T follicular helper cell (primary cell): ENCODE results near the gene DNMT3B.
A peak's percentile ranks its signal among the peaks of the same experiment; 100 is the strongest.
"Not testable (repeated sequence)": the region's sequence is repeated elsewhere in the genome, so short reads cannot be mapped to it uniquely, and the experiment has no call there.

Experiments
- DNase-seq: peaks from one replicate; pipeline ENCODE4 v3.0.0-alpha.2; 2020; ENCODE audit warnings: low read depth

The DNMT3B gene

GRCh38 chr20:32763202-32764004 lies 1.2 kb downstream of the DNMT3B start:
- DNase-seq = no peak

GRCh38 chr20:32764005-32764960 lies 2.1 kb downstream of the DNMT3B start:
- no peak for DNase-seq

GRCh38 chr20:32765230-32765875 lies 3.2 kb downstream of the DNMT3B start:
- DNase-seq = not testable (repeated sequence)

- DNase-seq = no peak
Observed at GRCh38 chr20:32767418-32768198, 5.4 kb downstream of the DNMT3B start.

GRCh38 chr20:32772046-32772445 lies 9.9 kb downstream of the DNMT3B start:
- no peak for DNase-seq

- DNase-seq = no peak
Observed at GRCh38 chr20:32773223-32773622, 11.0 kb downstream of the DNMT3B start.

- no peak for DNase-seq
Observed at GRCh38 chr20:32773855-32774254, 11.7 kb downstream of the DNMT3B start.

GRCh38 chr20:32775336-32775991 lies 13.3 kb downstream of the DNMT3B start:
- DNase-seq = no peak

GRCh38 chr20:32777177-32777956 lies 15.2 kb downstream of the DNMT3B start:
- DNase-seq = no peak

GRCh38 chr20:32779500-32780211 lies 17.5 kb downstream of the DNMT3B start:
- no peak for DNase-seq

- DNase-seq = no peak
Observed at GRCh38 chr20:32780278-32780677, 18.1 kb downstream of the DNMT3B start.

GRCh38 chr20:32780749-32781655 lies 18.8 kb downstream of the DNMT3B start:
- no peak for DNase-seq

- DNase-seq = no peak
Observed at GRCh38 chr20:32784369-32785080, 22.3 kb downstream of the DNMT3B start.

GRCh38 chr20:32786059-32786760 lies 24.0 kb downstream of the DNMT3B start:
- no peak for DNase-seq

- DNase-seq = no peak
Observed at GRCh38 chr20:32787168-32787567, 25.0 kb downstream of the DNMT3B start.

GRCh38 chr20:32789896-32790750 lies 27.9 kb downstream of the DNMT3B start:
- DNase-seq = peak; percentile 55
